PC-3 (cell line): ENCODE data around the gene ALDH16A1.

ENCODE experiments used
- EZH2 ChIP-seq: fragments of 300-600 bp; sonication (generic); IDR thresholded peaks from one replicate; pipeline ENCODE4 v1.6.1; 2017; ENCODE audit warnings: antibody characterized with exemption, mild to moderate bottlenecking, low read length; ENCODE audit not compliant: unreplicated experiment
- TF ChIP-seq, protein P1 (sequence below): fragments of 300-600 bp; sonication (generic); conservative IDR thresholded peaks from 2 replicates; pipeline ENCODE4 v1.5.1; 2017; ENCODE audit warnings: antibody characterized with exemption, low read depth, mild to moderate bottlenecking, low read length

- TF ChIP-seq, protein P1, sequence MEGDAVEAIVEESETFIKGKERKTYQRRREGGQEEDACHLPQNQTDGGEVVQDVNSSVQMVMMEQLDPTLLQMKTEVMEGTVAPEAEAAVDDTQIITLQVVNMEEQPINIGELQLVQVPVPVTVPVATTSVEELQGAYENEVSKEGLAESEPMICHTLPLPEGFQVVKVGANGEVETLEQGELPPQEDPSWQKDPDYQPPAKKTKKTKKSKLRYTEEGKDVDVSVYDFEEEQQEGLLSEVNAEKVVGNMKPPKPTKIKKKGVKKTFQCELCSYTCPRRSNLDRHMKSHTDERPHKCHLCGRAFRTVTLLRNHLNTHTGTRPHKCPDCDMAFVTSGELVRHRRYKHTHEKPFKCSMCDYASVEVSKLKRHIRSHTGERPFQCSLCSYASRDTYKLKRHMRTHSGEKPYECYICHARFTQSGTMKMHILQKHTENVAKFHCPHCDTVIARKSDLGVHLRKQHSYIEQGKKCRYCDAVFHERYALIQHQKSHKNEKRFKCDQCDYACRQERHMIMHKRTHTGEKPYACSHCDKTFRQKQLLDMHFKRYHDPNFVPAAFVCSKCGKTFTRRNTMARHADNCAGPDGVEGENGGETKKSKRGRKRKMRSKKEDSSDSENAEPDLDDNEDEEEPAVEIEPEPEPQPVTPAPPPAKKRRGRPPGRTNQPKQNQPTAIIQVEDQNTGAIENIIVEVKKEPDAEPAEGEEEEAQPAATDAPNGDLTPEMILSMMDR, result no peak
- no peak for TF ChIP-seq EZH2
Measured at GRCh38 chr19:49503582-49503962, 50.5 kb downstream of the ALDH16A1 start.
